Measurements from ENCODE around the gene LEFTY1.

Gene LEFTY1

GRCh38 chr1:225915538-225915991, 26.6 kb upstream of the LEFTY1 start:
- DNase-seq: no peak

GRCh38 chr1:225914947-225915346, 26.0 kb upstream of the LEFTY1 start:
- no peak for DNase-seq

- DNase-seq: no peak
Observed at GRCh38 chr1:225914391-225914790, 25.4 kb upstream of the LEFTY1 start.

- no peak for DNase-seq
Observed at GRCh38 chr1:225911191-225912130, 22.5 kb upstream of the LEFTY1 start.

- DNase-seq: no peak
Observed at GRCh38 chr1:225909477-225909876, 20.5 kb upstream of the LEFTY1 start.

GRCh38 chr1:225908773-225909172, 19.8 kb upstream of the LEFTY1 start:
- DNase-seq: no peak

GRCh38 chr1:225908013-225908640, 19.2 kb upstream of the LEFTY1 start:
- DNase-seq: no peak

- DNase-seq: no peak
Observed at GRCh38 chr1:225907341-225907740, 18.4 kb upstream of the LEFTY1 start.

GRCh38 chr1:225906467-225906866, 17.5 kb upstream of the LEFTY1 start:
- no peak for DNase-seq

- DNase-seq: no peak
Observed at GRCh38 chr1:225903623-225904022, 14.7 kb upstream of the LEFTY1 start.

- DNase-seq: no peak
Observed at GRCh38 chr1:225899044-225899925, 10.3 kb upstream of the LEFTY1 start.

GRCh38 chr1:225897595-225898514, 8.9 kb upstream of the LEFTY1 start:
- DNase-seq: no peak

- DNase-seq: no peak
Observed at GRCh38 chr1:225896937-225897549, 8.1 kb upstream of the LEFTY1 start.

GRCh38 chr1:225896494-225896893, 7.5 kb upstream of the LEFTY1 start:
- DNase-seq: no peak

- no peak for DNase-seq
Observed at GRCh38 chr1:225892307-225892706, 3.4 kb upstream of the LEFTY1 start.

- DNase-seq: no peak
Observed at GRCh38 chr1:225891229-225891972, 2.5 kb upstream of the LEFTY1 start.

GRCh38 chr1:225890346-225891228, 1.6 kb upstream of the LEFTY1 start:
- no peak for DNase-seq

- DNase-seq: no peak
Observed at GRCh38 chr1:225889743-225890142, 797 bp upstream of the LEFTY1 start.

GRCh38 chr1:225888289-225888897, 553 bp downstream of the LEFTY1 start:
- DNase-seq: no peak

Data from amniotic stem cell (primary cell).